HG03280 (cell line): Measurements from ENCODE around the gene F8.
A peak's percentile ranks its signal among the peaks of the same experiment; 100 is the strongest.
"Not testable (repeated sequence)": the region's sequence is repeated elsewhere in the genome, so short reads cannot be mapped to it uniquely, and the experiment has no call there.

Experiments
- ATAC-seq: cut with Tn5 transposase; IDR thresholded peaks from one replicate; pipeline ENCODE4 v1.9.1; 2021; ENCODE audit warnings: mild to moderate bottlenecking, moderate library complexity; ENCODE audit not compliant: unreplicated experiment

F8 gene

DNA sequence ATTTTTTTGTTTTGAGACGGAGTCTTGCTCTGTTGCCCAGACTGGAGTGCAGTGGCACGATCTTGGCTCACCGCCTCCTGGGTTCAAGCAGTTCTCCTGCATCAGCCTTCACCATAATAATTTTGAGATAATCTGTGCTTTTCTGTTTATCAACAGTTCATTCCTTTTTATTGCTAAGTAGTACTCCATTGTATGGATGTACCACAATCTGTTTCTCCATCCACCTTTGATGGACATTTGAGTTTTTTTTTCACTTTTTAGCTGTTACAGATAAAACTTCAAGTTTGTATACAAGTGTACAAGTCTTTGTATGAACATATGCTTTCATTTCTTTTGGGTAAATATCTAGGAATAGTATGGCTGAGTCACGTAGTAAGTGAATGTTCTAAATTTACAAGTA lies 13.2 kb upstream of the F8 start:
- no peak for ATAC-seq

DNA sequence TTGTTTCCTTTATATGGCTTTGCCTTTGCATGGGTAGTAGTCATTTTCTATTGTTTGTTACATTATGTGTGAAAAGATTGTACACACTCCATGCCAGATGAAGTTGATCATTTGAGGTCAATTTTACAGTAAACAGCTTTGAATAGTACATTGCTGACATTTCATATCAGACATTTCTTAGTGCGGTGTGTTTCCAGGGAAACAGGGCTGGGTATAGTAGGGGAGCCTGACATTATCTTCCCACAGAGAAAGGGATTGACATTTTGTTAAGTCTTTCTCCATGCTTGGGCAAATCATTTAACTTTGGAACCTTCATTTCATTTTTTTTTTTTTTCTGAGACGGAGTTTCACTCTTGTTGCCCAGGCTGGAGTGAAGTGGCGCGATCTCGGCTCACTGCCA lies 9.1 kb upstream of the F8 start:
- ATAC-seq = no peak

- no peak for ATAC-seq
Measured at GRCh38 chrX:155028877-155029291, 6.4 kb upstream of the F8 start.

DNA sequence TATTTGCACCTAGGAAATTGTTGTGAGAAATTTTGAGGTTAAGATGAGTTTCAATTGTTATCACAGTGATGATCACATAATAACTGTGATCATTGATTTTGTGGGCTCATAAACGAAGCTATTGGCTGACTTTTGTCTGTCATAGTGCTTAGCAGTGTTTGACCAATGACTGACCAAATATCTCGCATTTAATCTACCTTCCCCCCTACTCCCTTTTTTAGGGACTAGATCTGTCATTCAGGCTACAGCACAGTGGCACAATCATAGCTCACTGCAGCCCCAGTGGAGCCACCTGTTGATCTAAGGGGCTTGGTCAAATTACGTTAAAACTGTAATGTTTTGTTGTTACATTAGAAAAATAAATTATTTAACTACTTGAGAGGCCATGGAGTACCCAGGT lies 5.6 kb upstream of the F8 start:
- ATAC-seq = no peak

GRCh38 chrX:155027509-155028066 lies 5.1 kb upstream of the F8 start:
- ATAC-seq = no peak

GRCh38 chrX:155026727-155027508 lies 4.4 kb upstream of the F8 start, which contains the start of gene FUNDC2:
FUNDC2 (plus strand) TSS chrX:155026844; CDS start chrX:155026939, 95 bp downstream.
- ATAC-seq = peak; percentile 90

DNA sequence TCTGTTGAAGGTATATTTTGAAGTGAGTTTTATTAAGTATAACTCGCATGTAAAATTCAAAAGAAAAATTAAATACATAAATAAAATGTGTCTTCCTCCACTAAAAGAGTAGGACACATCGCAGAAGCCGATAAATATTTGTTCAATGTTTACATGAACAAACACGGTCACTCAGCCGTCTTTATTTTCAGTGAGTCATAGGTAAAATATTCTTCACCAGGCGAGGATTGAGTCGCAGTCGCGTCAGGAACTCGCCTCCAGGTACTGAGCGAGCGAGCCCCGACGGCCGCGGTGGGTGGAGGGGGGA lies 3.9 kb upstream of the F8 start:
- no peak for ATAC-seq

GRCh38 chrX:155023907-155024833 lies 1.6 kb upstream of the F8 start:
- ATAC-seq = no peak

DNA sequence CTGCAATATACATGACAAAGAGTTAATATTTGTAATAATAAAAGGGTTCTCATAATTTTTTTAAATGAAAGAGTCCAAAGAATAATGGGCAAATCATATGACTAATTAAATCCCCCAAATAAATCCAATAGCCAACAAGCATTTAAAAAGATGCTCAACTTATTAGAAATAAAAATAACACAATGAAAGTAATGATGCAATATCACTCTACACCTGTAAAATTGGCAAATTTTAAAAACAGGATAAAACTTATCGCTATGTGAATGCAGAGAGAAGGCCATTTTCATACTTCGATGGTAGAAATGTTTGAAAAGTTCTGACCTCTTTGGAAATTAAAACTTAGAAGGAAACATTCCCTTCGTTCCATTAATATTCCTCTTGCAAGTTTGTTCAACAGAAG lies 1.9 kb downstream of the F8 start:
- ATAC-seq = no peak

- no peak for ATAC-seq
Measured at GRCh38 chrX:155009994-155010472, 12.5 kb downstream of the F8 start.

- not testable (repeated sequence) for ATAC-seq
Measured at GRCh38 chrX:155008578-155008977, 13.9 kb downstream of the F8 start.

- not testable (repeated sequence) for ATAC-seq
Measured at GRCh38 chrX:155006913-155007671, 15.4 kb downstream of the F8 start.

- ATAC-seq = not testable (repeated sequence)
Measured at GRCh38 chrX:155006379-155006778, 16.1 kb downstream of the F8 start.

GRCh38 chrX:155005190-155005589 lies 17.3 kb downstream of the F8 start:
- ATAC-seq = no peak

DNA sequence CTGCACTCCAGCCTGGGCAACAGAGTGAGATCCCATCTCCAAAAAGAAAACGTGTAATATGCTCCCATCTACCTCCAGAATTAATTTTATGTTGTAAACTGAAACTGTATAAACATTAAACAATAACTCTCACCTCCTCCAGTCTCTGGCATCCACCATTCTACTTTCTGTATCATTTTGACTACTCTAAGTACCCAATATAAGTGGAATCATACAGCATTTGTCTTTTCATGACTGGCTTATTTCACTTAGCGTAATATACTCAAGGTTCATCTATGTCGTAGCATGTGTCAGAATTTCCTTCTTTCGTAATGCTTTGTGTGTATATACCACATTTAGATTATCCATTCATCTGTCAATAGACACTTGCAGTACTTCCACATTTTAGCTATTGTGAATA lies 20.6 kb downstream of the F8 start:
- ATAC-seq = no peak

- no peak for ATAC-seq
Measured at GRCh38 chrX:155000841-155001240, 21.7 kb downstream of the F8 start.

- no peak for ATAC-seq
Measured at GRCh38 chrX:154998204-154998880, 24.2 kb downstream of the F8 start.

- ATAC-seq = no peak
Measured at GRCh38 chrX:154991476-154991875, 31.0 kb downstream of the F8 start.

- ATAC-seq = no peak
Measured at GRCh38 chrX:154991039-154991438, 31.5 kb downstream of the F8 start.

- no peak for ATAC-seq
Measured at GRCh38 chrX:154990496-154990895, 32.0 kb downstream of the F8 start.
